CD4-positive, CD25-positive, alpha-beta regulatory T cell (primary cell): ENCODE measurements around the gene TMEM233. TPM values are rescaled to one million over a fixed set of nuclear protein-coding genes. Genes with fewer than 3 reads are reported as not detected.

Source experiments
- ATAC-seq, 2 donors: fragments of 150-1000 bp; cut with Tn5 transposase; one replicate each; pipeline ENCODE4 v1.10.0; 2021; ENCODE audit warnings: low read depth in 2 of 2, moderate number of reproducible peaks in 2 of 2, moderate library complexity in 1 of 2
- DNase-seq, 3 donors: peaks; one replicate each; pipeline versions ENCODE4 v3.0.0 to v3.0.0-alpha.2; 2012 to 2022; ENCODE audit warnings: mixed read lengths in 1 of 3
- H3K27ac ChIP-seq: one replicate; pipeline ENCODE4 v1.7.0; 2013; ENCODE audit warnings: mild to moderate bottlenecking, low read length; ENCODE audit not compliant: insufficient read depth, poor library complexity, severe bottlenecking
- H3K27me3 ChIP-seq: one replicate; pipeline ENCODE4 v1.7.0; 2013; ENCODE audit warnings: low read length; ENCODE audit not compliant: control insufficient read depth, insufficient read depth
- H3K36me3 ChIP-seq: one replicate; pipeline ENCODE4 v1.7.0; 2013; ENCODE audit warnings: mild to moderate bottlenecking, low read length, moderate library complexity; ENCODE audit not compliant: control insufficient read depth, insufficient read depth
- H3K4me1 ChIP-seq: 2 replicates; pipeline ENCODE4 v1.7.0; 2013; ENCODE audit warnings: mild to moderate bottlenecking, low read length; ENCODE audit not compliant: insufficient read depth, control insufficient read depth, poor library complexity, severe bottlenecking
- H3K4me3 ChIP-seq: one replicate; pipeline ENCODE4 v1.7.0; 2013; ENCODE audit warnings: low read depth, mild to moderate bottlenecking, low read length, moderate library complexity
- H3K9me3 ChIP-seq, 2 experiments: 1 replicate in 1 of 2; 2 replicates in 1 of 2; pipeline ENCODE4 v1.7.0; 2013; ENCODE audit warnings: low read length in 2 of 2, mild to moderate bottlenecking in 1 of 2, moderate library complexity in 1 of 2; ENCODE audit not compliant: control insufficient read depth in 2 of 2
- H3K27ac Mint-ChIP-seq, 3 donors: one replicate each; pipeline ENCODE4 v1.8.0; 2020 to 2022; ENCODE audit warnings: mild to moderate bottlenecking in 3 of 3, mixed read lengths in 3 of 3, moderate library complexity in 2 of 3
- H3K27me3 Mint-ChIP-seq: one replicate; pipeline ENCODE4 v1.8.0; 2022; ENCODE audit warnings: mild to moderate bottlenecking, mixed read lengths
- H3K36me3 Mint-ChIP-seq: one replicate; pipeline ENCODE4 v1.8.0; 2020; ENCODE audit warnings: mixed read lengths
- H3K4me1 Mint-ChIP-seq, 4 donors: one replicate each; pipeline ENCODE4 v1.8.0; 2020 to 2022; ENCODE audit warnings: mixed read lengths in 4 of 4, mild to moderate bottlenecking in 1 of 4
- H3K4me3 Mint-ChIP-seq, 4 donors: one replicate each; pipeline ENCODE4 v1.8.0; 2020 to 2022; ENCODE audit warnings: mild to moderate bottlenecking in 4 of 4, mixed read lengths in 4 of 4, moderate library complexity in 3 of 4
- H3K9me3 Mint-ChIP-seq, 7 donors: one replicate each; pipeline ENCODE4 v1.8.0; 2020 to 2022; ENCODE audit warnings: mixed read lengths in 7 of 7, mild to moderate bottlenecking in 3 of 7, moderate library complexity in 2 of 7
- polyA plus RNA-seq, 4 donors: library from polyadenylated mRNA; unstranded; fragments of 300-500 nt; fragmentation: Illumina TruSeq; gene quantifications; one replicate each; pipeline ENCODE4 v1.2.3, GENCODE V29; 2021
- total RNA-seq: library from RNA; stranded (reverse); gene quantifications from one replicate; pipeline ENCODE4 v1.2.3, GENCODE V29; 2022

Gene TMEM233
- total and polyA plus RNA-seq, 5 donors from 2014 or later, result not detected

GRCh38 chr12:119594399-119594730, 791 bp downstream of the TMEM233 start:
- H3K27me3 ChIP-seq, result peaks cover 34% of the 10 kb centered on the region

GRCh38 chr12:119594772-119595445, 1.3 kb downstream of the TMEM233 start:
- Histone ChIP-seq H3K4me3 (no peak overlapping the region), H3K27me3 (peaks cover 30% of the 10 kb centered on the region), H3K4me1 (no peaks in the 10 kb centered on the region), H3K9me3 (no peaks in the 10 kb centered on the region), H3K27ac (no peak overlapping the region), H3K36me3 (no peaks in the 10 kb centered on the region)
- Mint-ChIP-seq H3K27ac (no peak overlapping the region), H3K9me3 (peaks cover 0 to 4% (median 0%) of the 10 kb centered on the region in 7 donors), H3K27me3 (peaks cover 72% of the 10 kb centered on the region), H3K4me1 (peaks cover 3 to 17% (median 7%) of the 10 kb centered on the region in 4 donors), H3K4me3 (no peak overlapping the region), H3K36me3 (no peaks in the 10 kb centered on the region)
- DNase-seq (no peak), ATAC-seq (no peak)

More at GRCh38 chr12:119594399-119594730, 791 bp downstream of the TMEM233 start:
- Mint-ChIP-seq H3K4me1 (peaks cover 3 to 17% (median 7%) of the 10 kb centered on the region in 4 donors), H3K4me3 (no peak overlapping the region), H3K36me3 (no peaks in the 10 kb centered on the region), H3K27me3 (peaks cover 67% of the 10 kb centered on the region), H3K9me3 (peaks cover 0 to 4% (median 0%) of the 10 kb centered on the region in 7 donors), H3K27ac (no peak overlapping the region)
- ATAC-seq (no peak), DNase-seq (no peak)
- no peaks in the 10 kb centered on the region for H3K36me3 ChIP-seq
- H3K27ac ChIP-seq, result no peak overlapping the region
- no peaks in the 10 kb centered on the region for H3K4me1 ChIP-seq
- no peak overlapping the region for H3K4me3 ChIP-seq
- no peaks in the 10 kb centered on the region for H3K9me3 ChIP-seq

GRCh38 chr12:119598159-119598558, 4.6 kb downstream of the TMEM233 start:
- Mint-ChIP-seq H3K4me3 (no peak overlapping the region), H3K9me3 (peaks cover 0 to 3% (median 0%) of the 10 kb centered on the region in 7 donors), H3K27ac (no peak overlapping the region), H3K27me3 (peaks cover 62% of the 10 kb centered on the region), H3K4me1 (peaks cover 3 to 15% (median 5%) of the 10 kb centered on the region in 4 donors), H3K36me3 (no peaks in the 10 kb centered on the region)
- no peaks in the 10 kb centered on the region for H3K9me3 ChIP-seq
- H3K27ac ChIP-seq, result no peak overlapping the region
- ATAC-seq (no peak), DNase-seq (no peak)
- H3K4me1 ChIP-seq, result no peaks in the 10 kb centered on the region
- peaks cover 23% of the 10 kb centered on the region for H3K27me3 ChIP-seq
- H3K36me3 ChIP-seq, result no peaks in the 10 kb centered on the region
- no peak overlapping the region for H3K4me3 ChIP-seq

GRCh38 chr12:119601877-119602733, 8.5 kb downstream of the TMEM233 start:
- no peak overlapping the region for H3K4me3 Mint-ChIP-seq
- no peaks in the 10 kb centered on the region for H3K36me3 Mint-ChIP-seq
- H3K27me3 Mint-ChIP-seq, result peaks cover 48% of the 10 kb centered on the region
- H3K36me3 ChIP-seq, result no peaks in the 10 kb centered on the region
- no peak overlapping the region for H3K27ac Mint-ChIP-seq
- H3K4me1 ChIP-seq, result no peaks in the 10 kb centered on the region
- no peaks in the 10 kb centered on the region for H3K9me3 ChIP-seq
- peaks cover 0 to 4% (median 0%) of the 10 kb centered on the region in 7 donors for H3K9me3 Mint-ChIP-seq
- no peak for ATAC-seq
- DNase-seq, result no peak
- H3K4me1 Mint-ChIP-seq, result peaks cover 0 to 4% (median 0%) of the 10 kb centered on the region in 4 donors
- no peak overlapping the region for H3K27ac ChIP-seq
- peaks cover 12% of the 10 kb centered on the region for H3K27me3 ChIP-seq
- H3K4me3 ChIP-seq, result no peak overlapping the region

- H3K9me3 Mint-ChIP-seq, result peaks cover 0 to 4% (median 0%) of the 10 kb centered on the region in 7 donors
- DNase-seq (no peak), ATAC-seq (no peak)
- peaks cover 44% of the 10 kb centered on the region for H3K27me3 Mint-ChIP-seq
- Histone ChIP-seq H3K27ac (no peak overlapping the region), H3K27me3 (peaks cover 10% of the 10 kb centered on the region), H3K36me3 (no peaks in the 10 kb centered on the region), H3K4me3 (no peak overlapping the region), H3K4me1 (no peaks in the 10 kb centered on the region), H3K9me3 (no peaks in the 10 kb centered on the region)
- H3K27ac Mint-ChIP-seq, result no peak overlapping the region
- H3K4me3 Mint-ChIP-seq, result no peak overlapping the region
- no peaks in the 10 kb centered on the region for H3K36me3 Mint-ChIP-seq
- H3K4me1 Mint-ChIP-seq, result peaks cover 0 to 4% (median 0%) of the 10 kb centered on the region in 4 donors
Measured at GRCh38 chr12:119602734-119603094, 9.1 kb downstream of the TMEM233 start.

GRCh38 chr12:119603767-119604166, 10.2 kb downstream of the TMEM233 start:
- peaks cover 0 to 7% (median 0%) of the 10 kb centered on the region in 4 donors for H3K4me1 Mint-ChIP-seq
- no peaks in the 10 kb centered on the region for H3K36me3 Mint-ChIP-seq
- H3K27ac Mint-ChIP-seq, result no peak overlapping the region
- peaks cover 0 to 4% (median 1%) of the 10 kb centered on the region in 7 donors for H3K9me3 Mint-ChIP-seq
- ATAC-seq, result no peak
- peaks cover 47% of the 10 kb centered on the region for H3K27me3 Mint-ChIP-seq
- Histone ChIP-seq H3K9me3 (no peaks in the 10 kb centered on the region), H3K4me3 (no peak overlapping the region), H3K27me3 (peaks cover 4% of the 10 kb centered on the region), H3K27ac (no peak overlapping the region), H3K36me3 (no peaks in the 10 kb centered on the region), H3K4me1 (no peaks in the 10 kb centered on the region)
- H3K4me3 Mint-ChIP-seq, result no peak overlapping the region
- DNase-seq, result no peak

GRCh38 chr12:119609358-119609757, 15.8 kb downstream of the TMEM233 start:
- Mint-ChIP-seq H3K4me3 (no peak overlapping the region), H3K27ac (no peak overlapping the region), H3K4me1 (peaks cover 0 to 6% (median 0%) of the 10 kb centered on the region in 4 donors), H3K36me3 (no peaks in the 10 kb centered on the region), H3K9me3 (peaks cover 0 to 10% (median 6%) of the 10 kb centered on the region in 7 donors), H3K27me3 (peaks cover 42% of the 10 kb centered on the region)
- H3K9me3 ChIP-seq, result peaks cover 0 to 4% of the 10 kb centered on the region in 2 experiments
- no peak overlapping the region for H3K4me3 ChIP-seq
- no peaks in the 10 kb centered on the region for H3K4me1 ChIP-seq
- ATAC-seq (no peak), DNase-seq (no peak)
- peaks cover 2% of the 10 kb centered on the region for H3K27me3 ChIP-seq
- H3K36me3 ChIP-seq, result no peaks in the 10 kb centered on the region
- H3K27ac ChIP-seq, result no peak overlapping the region
